Body of pancreas (tissue), 4 donors: ENCODE results near the gene IL3. TPM values are rescaled to one million over a fixed set of nuclear protein-coding genes. Genes with fewer than 3 reads are reported as not detected.

ENCODE experiments used
- ATAC-seq: fragments of 150-250 bp; one replicate; pipeline ENCODE4 v1.9.1; 2016
- DNase-seq, 4 donors: peaks; one replicate each; pipeline ENCODE4 v3.0.0-alpha.2; 2019
- H3K27ac ChIP-seq, 4 donors: fragments of 200-600 bp; sonication (generic); 1 replicate in 3 of 4; 2 replicates in 1 of 4; pipeline versions ENCODE4 v1.5.1 to v1.6.1; 2016 to 2019; ENCODE audit warnings: mild to moderate bottlenecking in 1 of 4, mixed read lengths in 1 of 4, moderate library complexity in 1 of 4
- H3K27me3 ChIP-seq, 2 donors: fragments of 200-600 bp; sonication (generic); one replicate each; pipeline ENCODE4 v1.6.0; 2016; ENCODE audit warnings: mild to moderate bottlenecking in 1 of 2
- H3K36me3 ChIP-seq, 2 donors: fragments of 200-600 bp; sonication (generic); replicated peaks in 1 of 2; 2 replicates each; pipeline ENCODE4 v1.5.1; 2016; ENCODE audit warnings: low read depth in 2 of 2; ENCODE audit not compliant: insufficient read depth in 1 of 2
- H3K4me1 ChIP-seq: fragments of 200-600 bp; sonication (generic); one replicate; pipeline ENCODE4 v1.6.0; 2016
- H3K4me3 ChIP-seq, 2 donors: fragments of 200-600 bp; sonication (generic); 1 replicate in 1 of 2; 2 replicates in 1 of 2; pipeline ENCODE4 v1.5.1; 2016 to 2019
- H3K9me3 ChIP-seq, 3 donors: fragments of 200-600 bp; sonication (generic); 1 replicate in 2 of 3; 2 replicates in 1 of 3; pipeline ENCODE4 v1.5.1; 2016
- CTCF ChIP-seq, 7 experiments: fragments of 450-650 bp in 4 of 7; fragments of 200-600 bp in 3 of 7; sonication (generic) in 3 of 7; IDR thresholded peaks; one replicate each; pipeline ENCODE4 v1.5.1; 2016 to 2019; ENCODE audit warnings: antibody characterized with exemption in 7 of 7
- POLR2A ChIP-seq, 3 donors: fragments of 450-650 bp; IDR thresholded peaks; one replicate each; pipeline ENCODE4 v1.6.1; 2016; ENCODE audit warnings: antibody characterized with exemption in 3 of 3, mild to moderate bottlenecking in 2 of 3
- WGBS, 2 donors: methylation state at CpG; one replicate each; pipeline ENCODE4 v1.1.5; 2017; 5-methylcytosine and 5-hydroxymethylcytosine counted together
- intact Hi-C: fragments of 100-400 bp; cut with DNase I; formaldehyde crosslinking; loops from one replicate; pipeline ENCODE4 v1.15.1; 2023
- total RNA-seq, 2 donors: library from RNA; depleted of rRNA; stranded (reverse); fragments of >200 nt; gene quantifications; one replicate each; pipeline ENCODE4 v1.1.0, GENCODE V29; 2016

IL3 gene
- total RNA-seq, 2 donors from 2014 or later = not detected

- DNase-seq (no peak), ATAC-seq (no peak)
- intact Hi-C loops = no loop called here
- Histone ChIP-seq H3K36me3 (no peaks in the 10 kb centered on the region), H3K27me3 (no peaks in the 10 kb centered on the region), H3K4me3 (no peak overlapping the region), H3K9me3 (no peaks in the 10 kb centered on the region), H3K27ac (no peak overlapping the region), H3K4me1 (no peaks in the 10 kb centered on the region)
- 33 to 45% methylated on average over 10 of the region's 10 CpGs for WGBS, 2 donors
- TF ChIP-seq CTCF (IDR thresholded peaks at IDR 0.05) (no peak), POLR2A (IDR thresholded peaks at IDR 0.05) (no peak)
Observed at GRCh38 chr5:132017738-132018625, 42.5 kb upstream of the IL3 start.

- DNase-seq (no peak), ATAC-seq (no peak)
- Histone ChIP-seq H3K27me3 (no peaks in the 10 kb centered on the region), H3K36me3 (no peaks in the 10 kb centered on the region), H3K9me3 (no peaks in the 10 kb centered on the region), H3K4me1 (no peaks in the 10 kb centered on the region), H3K27ac (no peak overlapping the region), H3K4me3 (no peak overlapping the region)
- TF ChIP-seq CTCF (IDR thresholded peaks at IDR 0.05) (no peak), POLR2A (IDR thresholded peaks at IDR 0.05) (no peak)
- intact Hi-C loops = no loop called here
Observed at GRCh38 chr5:132019337-132019736, 41.1 kb upstream of the IL3 start.

GRCh38 chr5:132019857-132020555 is 40.4 kb upstream of the IL3 start:
- no peaks in the 10 kb centered on the region for H3K27me3 ChIP-seq
- WGBS, 2 donors = 69 to 78% methylated on average over 6 of the region's 6 CpGs
- no peak overlapping the region for H3K27ac ChIP-seq
- TF ChIP-seq POLR2A (IDR thresholded peaks at IDR 0.05) (no peak), CTCF (IDR thresholded peaks at IDR 0.05) (no peak)
- no peaks in the 10 kb centered on the region for H3K36me3 ChIP-seq
- ATAC-seq (no peak), DNase-seq (no peak)
- H3K4me3 ChIP-seq = no peak overlapping the region
- intact Hi-C loops = no loop called here
- no peaks in the 10 kb centered on the region for H3K9me3 ChIP-seq
- no peaks in the 10 kb centered on the region for H3K4me1 ChIP-seq

GRCh38 chr5:132020568-132021339 is 39.7 kb upstream of the IL3 start:
- H3K27me3 ChIP-seq = no peaks in the 10 kb centered on the region
- no peaks in the 10 kb centered on the region for H3K36me3 ChIP-seq
- TF ChIP-seq CTCF (IDR thresholded peaks at IDR 0.05) (no peak), POLR2A (IDR thresholded peaks at IDR 0.05) (no peak)
- no peak overlapping the region for H3K4me3 ChIP-seq
- no peak for ATAC-seq
- H3K4me1 ChIP-seq = no peaks in the 10 kb centered on the region
- no peak for DNase-seq
- 75 to 78% methylated on average over 6 of the region's 6 CpGs for WGBS, 2 donors
- intact Hi-C loops = no loop called here
- no peak overlapping the region for H3K27ac ChIP-seq
- H3K9me3 ChIP-seq = no peaks in the 10 kb centered on the region
